Spinal cord (tissue), 10 donors: ENCODE results near the gene TMEM117. TPM values are rescaled to one million over a fixed set of nuclear protein-coding genes. Genes with fewer than 3 reads are reported as not detected.
A peak's percentile ranks its signal among the peaks of the same experiment; 100 is the strongest.

Experiments used
- DNase-seq, 6 donors: peaks; one replicate each; pipeline versions ENCODE4 v3.0.0 to v3.0.0-alpha.2; 2013 to 2015; ENCODE audit warnings: low spot score in 6 of 6, low read depth in 4 of 6
- H3K27ac ChIP-seq: one replicate; pipeline ENCODE4 v1.5.1; 2013; ENCODE audit warnings: low read depth, low read length, control low read depth
- H3K27me3 ChIP-seq: one replicate; pipeline ENCODE4 v1.6.1; 2013; ENCODE audit warnings: low read length; ENCODE audit not compliant: control insufficient read depth, insufficient read depth
- H3K36me3 ChIP-seq: one replicate; pipeline ENCODE4 v1.6.1; 2013; ENCODE audit warnings: low read length; ENCODE audit not compliant: control insufficient read depth, insufficient read depth
- H3K4me1 ChIP-seq: one replicate; pipeline ENCODE4 v1.6.1; 2013; ENCODE audit warnings: low read length; ENCODE audit not compliant: control insufficient read depth, insufficient read depth
- H3K4me3 ChIP-seq: one replicate; pipeline ENCODE4 v1.5.1; 2013; ENCODE audit warnings: low read depth, low read length, control low read depth
- H3K9me3 ChIP-seq: one replicate; pipeline ENCODE4 v1.6.1; 2013; ENCODE audit warnings: low read length; ENCODE audit not compliant: control insufficient read depth, insufficient read depth
- WGBS: methylation state at CpG from one replicate; pipeline ENCODE4 v1.1.5; 2013; ENCODE audit warnings: missing lambda C conversion rate; ENCODE audit not compliant: insufficient coverage; 5-methylcytosine and 5-hydroxymethylcytosine counted together
- polyA plus RNA-seq, 2 donors: library from polyadenylated mRNA; unstranded; fragments of 120-200 nt; gene quantifications; one replicate each; pipeline ENCODE4 v1.2.1, GENCODE V29; 2013; ENCODE audit not compliant: insufficient read length in 2 of 2
- total RNA-seq, 2 donors: library from RNA; depleted of rRNA in 1 of 2; stranded (reverse); fragments of 120-200 nt in 1 of 2; fragments of >200 nt in 1 of 2; gene quantifications; one replicate each; pipeline versions ENCODE4 v1.2.3 to v1.2.4, GENCODE V29; 2013 to 2014
- donor health status: healthy.

TMEM117 gene
- total and polyA plus RNA-seq, 4 donors, result 14.7 to 52.8 (median 23.1) TPM

GRCh38 chr12:43807386-43807785 is 28.5 kb upstream of the TMEM117 start:
- no peaks in the 10 kb centered on the region for H3K36me3 ChIP-seq
- 100% methylated on average over 1 of the region's 3 CpGs for WGBS
- H3K27me3 ChIP-seq, result no peaks in the 10 kb centered on the region
- no peaks in the 10 kb centered on the region for H3K9me3 ChIP-seq
- H3K4me3 ChIP-seq, result no peak overlapping the region
- H3K4me1 ChIP-seq, result no peaks in the 10 kb centered on the region
- no peak for DNase-seq
- no peak overlapping the region for H3K27ac ChIP-seq

GRCh38 chr12:43812057-43812456 is 23.8 kb upstream of the TMEM117 start:
- Histone ChIP-seq H3K9me3 (no peaks in the 10 kb centered on the region), H3K4me1 (no peaks in the 10 kb centered on the region)
- no CpG with 5 or more reads among the region's 2 CpGs for WGBS

GRCh38 chr12:43812926-43813325 is 23.0 kb upstream of the TMEM117 start:
- Histone ChIP-seq H3K27ac (no peak overlapping the region), H3K27me3 (no peaks in the 10 kb centered on the region), H3K4me3 (no peak overlapping the region), H3K9me3 (no peaks in the 10 kb centered on the region), H3K36me3 (no peaks in the 10 kb centered on the region), H3K4me1 (no peaks in the 10 kb centered on the region)
- no peak for DNase-seq
- 100% methylated on average over 4 of the region's 4 CpGs for WGBS

More at GRCh38 chr12:43812057-43812456, 23.8 kb upstream of the TMEM117 start:
- DNase-seq, result no peak
- Histone ChIP-seq H3K27me3 (no peaks in the 10 kb centered on the region), H3K4me3 (no peak overlapping the region), H3K27ac (no peak overlapping the region), H3K36me3 (no peaks in the 10 kb centered on the region)

GRCh38 chr12:43815416-43815815 is 20.5 kb upstream of the TMEM117 start:
- no peak for DNase-seq
- Histone ChIP-seq H3K36me3 (no peaks in the 10 kb centered on the region), H3K27ac (no peak overlapping the region), H3K4me3 (no peak overlapping the region), H3K4me1 (no peaks in the 10 kb centered on the region), H3K27me3 (no peaks in the 10 kb centered on the region), H3K9me3 (no peaks in the 10 kb centered on the region)
- 82% methylated on average over 3 of the region's 3 CpGs for WGBS

- DNase-seq, result no peak
- H3K4me1 ChIP-seq, result no peaks in the 10 kb centered on the region
- no peaks in the 10 kb centered on the region for H3K9me3 ChIP-seq
- no peak overlapping the region for H3K27ac ChIP-seq
- H3K4me3 ChIP-seq, result no peak overlapping the region
- 86% methylated on average over 2 of the region's 3 CpGs for WGBS
- H3K36me3 ChIP-seq, result no peaks in the 10 kb centered on the region
- H3K27me3 ChIP-seq, result no peaks in the 10 kb centered on the region
Observed at GRCh38 chr12:43816168-43816567, 19.7 kb upstream of the TMEM117 start.

- no peak for DNase-seq
- Histone ChIP-seq H3K27ac (no peak overlapping the region), H3K9me3 (no peaks in the 10 kb centered on the region), H3K4me3 (no peak overlapping the region), H3K4me1 (no peaks in the 10 kb centered on the region), H3K27me3 (no peaks in the 10 kb centered on the region), H3K36me3 (no peaks in the 10 kb centered on the region)
- 96% methylated on average over 8 of the region's 8 CpGs for WGBS
Observed at GRCh38 chr12:43824207-43824775, 11.6 kb upstream of the TMEM117 start.

GRCh38 chr12:43826681-43827080 is 9.2 kb upstream of the TMEM117 start:
- Histone ChIP-seq H3K4me3 (no peak overlapping the region), H3K27me3 (no peaks in the 10 kb centered on the region), H3K9me3 (no peaks in the 10 kb centered on the region), H3K4me1 (no peaks in the 10 kb centered on the region), H3K27ac (no peak overlapping the region), H3K36me3 (no peaks in the 10 kb centered on the region)
- no peak for DNase-seq
- no CpG with 5 or more reads among the region's 3 CpGs for WGBS

GRCh38 chr12:43827093-43827492 is 8.8 kb upstream of the TMEM117 start:
- H3K9me3 ChIP-seq, result no peaks in the 10 kb centered on the region
- WGBS, result no CpG with 5 or more reads among the region's 1 CpG
- no peaks in the 10 kb centered on the region for H3K36me3 ChIP-seq
- no peak for DNase-seq
- H3K27ac ChIP-seq, result no peak overlapping the region
- H3K27me3 ChIP-seq, result no peaks in the 10 kb centered on the region
- H3K4me1 ChIP-seq, result no peaks in the 10 kb centered on the region
- no peak overlapping the region for H3K4me3 ChIP-seq

- Histone ChIP-seq H3K4me3 (no peak overlapping the region), H3K4me1 (no peaks in the 10 kb centered on the region), H3K9me3 (no peaks in the 10 kb centered on the region), H3K27ac (no peak overlapping the region), H3K27me3 (no peaks in the 10 kb centered on the region), H3K36me3 (no peaks in the 10 kb centered on the region)
- no CpG with 5 or more reads among the region's 4 CpGs for WGBS
- DNase-seq, result no peak
Observed at GRCh38 chr12:43832463-43833168, 3.3 kb upstream of the TMEM117 start.

- Histone ChIP-seq H3K4me1 (no peaks in the 10 kb centered on the region), H3K36me3 (no peaks in the 10 kb centered on the region), H3K27me3 (no peaks in the 10 kb centered on the region), H3K9me3 (no peaks in the 10 kb centered on the region), H3K27ac (no peak overlapping the region), H3K4me3 (peak overlapping the region; percentile 64)
- WGBS, result 46% methylated on average over 6 of the region's 6 CpGs
- peak in 2 of 6 donors; percentile 3 to 31 for DNase-seq
Observed at GRCh38 chr12:43835264-43835655, 621 bp upstream of the TMEM117 start.
